OCI-LY7 (cell line): Measurements from ENCODE around the gene EWSR1. TPM values are rescaled to one million over a fixed set of nuclear protein-coding genes. Genes with fewer than 3 reads are reported as not detected.
"Not testable (repeated sequence)": the region's sequence is repeated elsewhere in the genome, so short reads cannot be mapped to it uniquely, and the experiment has no call there.

Experiments
- BruUV-seq: library from RNA; stranded (reverse); fragments of 400-500 nt; replicated peaks from 2 replicates; lab custom pipeline; 2021; lab: Mats Ljungman, UMichigan
- CTCF ChIA-PET: fragments of 300-600 bp; sonication (Branson Sonifier 250); formaldehyde crosslinking; loops from one replicate; lab custom pipeline; 2022; ENCODE audit warnings: antibody characterized with exemption; ENCODE audit not compliant: unreplicated experiment; lab: Charles Lee
- POLR2A ChIA-PET: fragments of 300-600 bp; sonication (Branson Sonifier 250); formaldehyde crosslinking; loops from one replicate; lab custom pipeline; 2022; ENCODE audit warnings: antibody characterized with exemption; lab: Charles Lee
- DNase-seq: peaks from one replicate; pipeline ENCODE4 v3.0.0-alpha.2; 2015; ENCODE audit warnings: low spot score
- H2AFZ ChIP-seq: fragments of 200-600 bp; sonication (generic), shearing (Covaris generic); 2 replicates; pipeline ENCODE4 v1.6.1; 2014; ENCODE audit warnings: mild to moderate bottlenecking, antibody characterized with exemption, low read length, moderate library complexity
- H3K27ac ChIP-seq: fragments of 200-600 bp; sonication (generic); 2 replicates; pipeline ENCODE4 v1.5.1; 2014; ENCODE audit warnings: mixed run types, low read depth, mild to moderate bottlenecking, moderate library complexity, low read length, inconsistent platforms; ENCODE audit not compliant: poor library complexity, severe bottlenecking
- H3K36me3 ChIP-seq: fragments of 200-600 bp; sonication (generic); 2 replicates; pipeline ENCODE4 v1.6.1; 2014; ENCODE audit warnings: mild to moderate bottlenecking, antibody characterized with exemption, low read length, moderate library complexity, mixed read lengths; ENCODE audit not compliant: insufficient read depth
- H3K4me1 ChIP-seq: fragments of 200-600 bp; sonication (generic); 2 replicates; pipeline ENCODE4 v1.5.1; 2014; ENCODE audit warnings: mild to moderate bottlenecking, low read length; ENCODE audit not compliant: insufficient read depth, poor library complexity, severe bottlenecking
- H3K4me2 ChIP-seq: fragments of 200-600 bp; sonication (generic); 2 replicates; pipeline ENCODE4 v1.6.1; 2014; ENCODE audit warnings: mild to moderate bottlenecking, low read length
- H3K4me3 ChIP-seq: fragments of 200-600 bp; sonication (generic); 2 replicates; pipeline ENCODE4 v1.5.1; 2014; ENCODE audit warnings: mild to moderate bottlenecking, low read depth, low read length; ENCODE audit not compliant: poor library complexity, severe bottlenecking
- H3K79me2 ChIP-seq: fragments of 200-600 bp; sonication (generic); 2 replicates; pipeline ENCODE4 v1.6.1; 2016; ENCODE audit warnings: low read depth, mild to moderate bottlenecking, low read length, moderate library complexity, mixed read lengths; ENCODE audit not compliant: insufficient read depth
- H3K9me2 ChIP-seq: fragments of 200-600 bp; sonication (generic); 2 replicates; pipeline ENCODE4 v1.6.1; 2016; ENCODE audit warnings: mild to moderate bottlenecking, low read length, mixed read lengths; ENCODE audit not compliant: insufficient read depth
- H3K9me3 ChIP-seq: fragments of 200-600 bp; sonication (generic); 2 replicates; pipeline ENCODE4 v1.6.1; 2014; ENCODE audit warnings: mild to moderate bottlenecking, mixed run types, low read length, mixed read lengths
- H4K20me1 ChIP-seq: fragments of 200-600 bp; sonication (generic); 2 replicates; pipeline ENCODE4 v1.6.1; 2014; ENCODE audit warnings: mild to moderate bottlenecking, antibody characterized with exemption, low read length, moderate library complexity, mixed read lengths; ENCODE audit not compliant: insufficient read depth
- EZH2phosphoT487 ChIP-seq: fragments of 200-600 bp; sonication (generic); IDR thresholded peaks from 2 replicates; pipeline ENCODE4 v1.6.1; 2018; ENCODE audit warnings: low read depth, borderline replicate concordance, mild to moderate bottlenecking, mixed run types, antibody characterized with exemption, low read length, moderate library complexity, mixed read lengths
- intact Hi-C: fragments of 100-400 bp; cut with micrococcal nuclease; formaldehyde crosslinking; loops from one replicate; pipeline ENCODE4 v1.10.0; 2022; ENCODE audit not compliant: unreplicated experiment
- total RNA-seq, 2 experiments: library from RNA; depleted of rRNA in 1 of 2; stranded (reverse); fragments of >200 nt in 1 of 2; shearing (Covaris generic) in 1 of 2; gene quantifications; 2 replicates each; pipeline ENCODE4 v1.2.3, GENCODE V29; 2014 to 2022
- TF ChIP-seq, protein P1 (sequence below): fragments of 200-600 bp; sonication (generic); conservative IDR thresholded peaks from 2 replicates; pipeline ENCODE4 v1.5.1; 2014; ENCODE audit warnings: mild to moderate bottlenecking, antibody characterized with exemption, low read length, moderate library complexity, mixed read lengths

The EWSR1 gene
- total RNA-seq, 2 experiments from 2014 or later: 270 to 333 TPM

DNA sequence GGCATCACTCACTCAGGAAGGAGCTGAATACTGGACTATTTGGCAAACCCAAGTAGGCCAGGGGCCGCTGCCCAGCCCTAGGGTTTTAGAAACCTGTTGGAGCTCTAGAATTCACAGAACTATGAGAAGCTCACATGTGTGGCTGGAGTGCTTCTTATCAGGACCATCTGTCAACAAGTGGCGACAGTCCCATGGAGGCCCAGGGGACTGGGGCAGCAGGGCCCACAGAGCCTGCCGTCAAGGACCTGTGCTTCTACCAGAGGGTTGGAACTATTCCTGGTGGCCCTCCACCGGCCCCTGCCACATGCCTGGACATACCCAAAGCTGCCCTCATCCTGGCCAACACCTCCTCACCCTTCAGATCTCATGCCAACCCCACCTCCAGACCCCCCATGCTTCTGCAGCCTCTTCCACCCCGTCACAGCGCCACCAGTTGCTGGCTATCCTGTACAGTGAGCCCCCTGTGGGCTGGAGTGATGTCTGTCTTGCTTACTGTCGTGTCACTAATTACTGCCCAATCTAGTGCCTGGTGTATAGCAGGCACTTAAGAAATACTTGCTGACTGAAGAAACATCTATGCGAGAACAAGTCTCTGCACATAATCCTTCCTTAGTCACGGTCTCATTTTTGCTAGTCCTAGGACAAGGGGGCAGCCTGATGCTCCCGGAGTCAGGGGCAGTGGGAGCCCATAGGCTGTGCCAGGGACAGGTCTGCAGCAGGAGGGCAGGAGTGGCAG is 74.7 kb downstream of the EWSR1 start:
- ChIA-PET CTCF (no interaction called here), POLR2A (no interaction called here)
- intact Hi-C loops: no loop called here
- H2AFZ ChIP-seq: no peak overlapping the region
- TF ChIP-seq, protein P1, sequence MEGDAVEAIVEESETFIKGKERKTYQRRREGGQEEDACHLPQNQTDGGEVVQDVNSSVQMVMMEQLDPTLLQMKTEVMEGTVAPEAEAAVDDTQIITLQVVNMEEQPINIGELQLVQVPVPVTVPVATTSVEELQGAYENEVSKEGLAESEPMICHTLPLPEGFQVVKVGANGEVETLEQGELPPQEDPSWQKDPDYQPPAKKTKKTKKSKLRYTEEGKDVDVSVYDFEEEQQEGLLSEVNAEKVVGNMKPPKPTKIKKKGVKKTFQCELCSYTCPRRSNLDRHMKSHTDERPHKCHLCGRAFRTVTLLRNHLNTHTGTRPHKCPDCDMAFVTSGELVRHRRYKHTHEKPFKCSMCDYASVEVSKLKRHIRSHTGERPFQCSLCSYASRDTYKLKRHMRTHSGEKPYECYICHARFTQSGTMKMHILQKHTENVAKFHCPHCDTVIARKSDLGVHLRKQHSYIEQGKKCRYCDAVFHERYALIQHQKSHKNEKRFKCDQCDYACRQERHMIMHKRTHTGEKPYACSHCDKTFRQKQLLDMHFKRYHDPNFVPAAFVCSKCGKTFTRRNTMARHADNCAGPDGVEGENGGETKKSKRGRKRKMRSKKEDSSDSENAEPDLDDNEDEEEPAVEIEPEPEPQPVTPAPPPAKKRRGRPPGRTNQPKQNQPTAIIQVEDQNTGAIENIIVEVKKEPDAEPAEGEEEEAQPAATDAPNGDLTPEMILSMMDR: no peak
- TF ChIP-seq EZH2phosphoT487: no peak
- H3K27ac ChIP-seq: no peak overlapping the region
- no peak overlapping the region for H3K4me3 ChIP-seq
- peaks cover 100% of the 10 kb centered on the region for H3K36me3 ChIP-seq
- BruUV-seq: no TSS peak
- H3K4me1 ChIP-seq: peaks cover 20% of the 10 kb centered on the region
- H3K9me2 ChIP-seq: no peaks in the 10 kb centered on the region
- H3K4me2 ChIP-seq: no peak overlapping the region
- H4K20me1 ChIP-seq: no peaks in the 10 kb centered on the region
- H3K9me3 ChIP-seq: no peaks in the 10 kb centered on the region
- no peak for DNase-seq
- no peaks in the 10 kb centered on the region for H3K79me2 ChIP-seq

DNA sequence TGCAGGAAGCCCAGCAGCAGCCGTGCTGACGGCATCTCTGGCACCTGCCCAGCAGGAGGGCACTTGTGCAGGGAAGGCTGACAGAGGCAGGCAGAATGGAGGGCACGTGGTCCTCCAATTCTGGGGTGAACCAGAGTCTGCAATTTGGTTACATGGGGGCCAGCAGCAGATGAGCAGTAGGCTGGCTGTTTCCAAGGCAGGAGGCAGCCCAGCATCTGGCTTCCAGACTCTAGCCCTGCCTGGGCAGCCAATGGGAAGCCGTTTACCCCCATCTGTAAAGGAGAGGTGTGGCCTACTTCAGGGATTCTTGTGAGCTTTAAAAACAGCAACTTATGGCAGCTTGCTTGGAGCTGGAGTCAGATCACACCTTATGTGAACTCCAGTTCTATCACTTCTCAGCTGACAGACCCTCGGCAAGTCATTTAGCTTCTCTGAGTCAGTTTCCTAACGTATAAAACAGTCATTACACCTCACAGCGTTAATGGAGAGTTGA is 75.3 kb downstream of the EWSR1 start:
- DNase-seq: no peak
- intact Hi-C loops: no loop called here
- H3K4me1 ChIP-seq: peaks cover 26% of the 10 kb centered on the region
- no peaks in the 10 kb centered on the region for H3K9me2 ChIP-seq
- H3K9me3 ChIP-seq: no peaks in the 10 kb centered on the region
- no peak for TF ChIP-seq EZH2phosphoT487
- TF ChIP-seq, protein P1: no peak
- ChIA-PET POLR2A (interaction anchor here (1.2 kb wide), 1 partner anchor 10 kb away, joined by 5 read pairs; no protein-coding TSS in a partner anchor), CTCF (no interaction called here)
- BruUV-seq: no TSS peak
- peaks cover 100% of the 10 kb centered on the region for H3K36me3 ChIP-seq
- H2AFZ ChIP-seq: no peak overlapping the region
- no peaks in the 10 kb centered on the region for H4K20me1 ChIP-seq
- no peak overlapping the region for H3K4me3 ChIP-seq
- H3K4me2 ChIP-seq: no peak overlapping the region
- no peak overlapping the region for H3K27ac ChIP-seq
- no peaks in the 10 kb centered on the region for H3K79me2 ChIP-seq

DNA sequence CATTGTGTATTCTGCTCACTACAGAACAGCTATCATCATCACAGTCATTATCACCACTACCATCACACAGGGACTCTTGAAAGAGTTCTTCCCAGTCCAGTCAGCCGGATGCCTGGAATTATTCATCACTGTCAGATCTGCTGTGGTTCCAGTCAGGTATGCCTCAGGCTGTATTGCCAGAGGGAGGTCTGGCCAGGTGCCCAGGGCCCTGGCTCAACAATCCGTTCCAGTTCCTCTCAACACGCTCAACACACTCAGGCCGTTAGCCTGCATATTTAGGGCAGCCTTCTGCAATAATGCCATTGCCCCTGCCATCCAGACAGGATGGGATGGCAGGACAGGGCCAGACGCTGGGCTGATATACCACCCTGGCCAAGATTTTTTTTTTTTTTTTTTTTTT is 76.1 kb downstream of the EWSR1 start:
- H3K9me2 ChIP-seq: no peaks in the 10 kb centered on the region

DNA sequence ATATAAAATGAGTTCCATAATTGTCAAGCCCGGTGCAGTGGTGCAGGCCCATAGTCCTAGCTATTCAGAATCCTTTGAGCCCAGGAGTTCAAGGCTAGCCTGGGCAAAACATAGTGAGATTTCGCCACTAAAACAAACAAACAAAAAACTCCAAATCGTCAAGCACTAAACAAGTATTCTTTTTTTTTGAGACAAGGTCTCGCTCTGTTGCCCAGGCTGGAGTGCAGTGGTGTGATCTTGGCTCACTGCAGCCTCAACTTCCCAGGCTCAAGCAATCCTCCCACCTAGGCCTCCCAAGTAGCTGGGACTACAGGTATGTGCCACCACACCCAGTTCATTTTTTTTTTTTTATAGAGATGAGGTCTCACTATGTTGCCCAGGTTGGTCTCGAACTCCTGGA is 76.8 kb downstream of the EWSR1 start:
- H3K9me3 ChIP-seq, H4K20me1 ChIP-seq, H3K4me2 ChIP-seq, H2AFZ ChIP-seq, H3K4me3 ChIP-seq, BruUV-seq, H3K9me2 ChIP-seq, DNase-seq, H3K27ac ChIP-seq, H3K79me2 ChIP-seq: not testable (repeated sequence)
- intact Hi-C loops: loop anchor here (5.0 kb wide), 1 partner anchor 78 kb away; the partner anchor contains the start of genes EWSR1 and RHBDD3
- peaks cover 41% of the 10 kb centered on the region for H3K4me1 ChIP-seq
- H3K36me3 ChIP-seq: peaks cover 100% of the 10 kb centered on the region
- ChIA-PET CTCF (interaction anchor here (0.7 kb wide), 1 partner anchor 15 kb away, joined by 4 read pairs; no protein-coding TSS in a partner anchor), POLR2A (interaction anchor here (0.6 kb wide), 1 partner anchor 412 kb away, joined by 3 read pairs; no protein-coding TSS in a partner anchor)

More for the DNA sequence above, 76.1 kb downstream of the EWSR1 start:
- no TSS peak for BruUV-seq
- no peak overlapping the region for H3K4me3 ChIP-seq
- no peaks in the 10 kb centered on the region for H3K79me2 ChIP-seq
- no peak overlapping the region for H2AFZ ChIP-seq
- no peak for DNase-seq
- ChIA-PET POLR2A (interaction anchor here (0.6 to 1.2 kb wide), 2 partner anchors 9 to 411 kb away, joined by 3 to 5 read pairs; no protein-coding TSS in a partner anchor), CTCF (interaction anchor here (0.7 kb wide), 1 partner anchor 15 kb away, joined by 4 read pairs; no protein-coding TSS in a partner anchor)
- TF ChIP-seq, protein P1: no peak
- no peak for TF ChIP-seq EZH2phosphoT487
- peaks cover 100% of the 10 kb centered on the region for H3K36me3 ChIP-seq
- no peaks in the 10 kb centered on the region for H4K20me1 ChIP-seq
- intact Hi-C loops: no loop called here
- H3K4me2 ChIP-seq: no peak overlapping the region
- no peak overlapping the region for H3K27ac ChIP-seq
- H3K4me1 ChIP-seq: peaks cover 34% of the 10 kb centered on the region
- no peaks in the 10 kb centered on the region for H3K9me3 ChIP-seq
